ENCODE measurements around the gene NUP35.

Gene NUP35

GRCh38 chr2:183204397-183204796 is 80.2 kb downstream of the NUP35 start:
- H3K4me3 ChIP-seq (replicated peaks; ENCODE audit: low read depth, low read length): no peak overlapping the region
- TF ChIP-seq CTCF (IDR thresholded peaks at IDR 0.05; ENCODE audit: low read depth, low read length, missing control alignments): no peak
- DNase-seq (ENCODE audit: extremely low read depth, low read depth): no peak

DNA sequence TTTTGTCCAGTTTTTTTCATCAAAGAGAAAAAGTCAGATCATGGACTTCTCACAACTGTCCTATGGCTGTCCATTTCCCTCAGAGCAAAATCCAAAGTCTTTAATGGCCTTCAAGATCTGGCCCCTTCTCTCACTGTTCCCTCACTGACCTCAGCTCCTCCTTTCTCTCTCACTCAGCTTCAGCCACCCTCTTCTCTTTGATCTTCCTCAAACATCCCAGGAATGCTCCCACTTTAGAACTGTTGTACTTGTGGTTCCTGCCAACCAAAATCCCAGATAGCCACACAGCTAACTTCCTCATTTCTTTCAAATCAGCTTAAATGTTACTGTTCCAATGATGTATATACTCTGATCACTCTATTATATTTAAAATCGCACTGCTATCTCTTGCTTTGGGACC is 82.9 kb downstream of the NUP35 start:
- DNase-seq (ENCODE audit: extremely low read depth, low read depth): no peak
- H3K4me3 ChIP-seq (replicated peaks; ENCODE audit: low read depth, low read length): no peak overlapping the region
- TF ChIP-seq CTCF (IDR thresholded peaks at IDR 0.05; ENCODE audit: low read depth, low read length, missing control alignments): no peak

DNA sequence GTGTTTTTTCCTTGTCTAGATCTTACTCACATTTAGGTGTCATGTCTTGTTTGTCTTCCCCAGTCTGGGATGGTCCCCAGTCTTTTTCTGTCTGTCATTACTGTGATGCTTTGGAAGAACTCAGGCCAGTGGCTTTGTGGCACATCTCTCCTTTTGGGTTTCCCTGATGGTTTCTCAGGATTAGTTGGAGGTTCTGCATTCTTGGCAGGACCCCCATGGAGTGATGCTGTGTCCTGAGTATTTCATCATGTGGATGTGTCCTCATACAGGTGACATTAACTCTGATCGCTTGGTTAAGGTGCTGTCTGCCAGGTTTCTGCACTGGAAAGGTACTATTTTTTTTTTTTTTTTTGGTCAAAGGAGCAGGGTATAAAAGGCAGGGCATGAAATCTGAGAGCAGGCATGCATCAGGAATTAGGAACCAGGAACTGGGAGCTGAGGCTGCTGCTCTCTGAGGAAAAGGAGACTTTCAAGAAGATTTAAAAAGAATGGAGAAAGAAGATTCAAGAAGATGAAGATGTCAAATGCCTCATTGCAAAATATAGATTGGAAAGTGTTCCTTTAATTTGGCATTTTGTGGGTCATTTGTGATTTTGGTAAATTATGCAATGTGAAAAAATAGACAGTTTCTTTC is 85.3 kb downstream of the NUP35 start:
- no peak for DNase-seq (ENCODE audit: extremely low read depth, low read depth)
- TF ChIP-seq CTCF (IDR thresholded peaks at IDR 0.05; ENCODE audit: low read depth, low read length, missing control alignments): no peak
- no peak overlapping the region for H3K4me3 ChIP-seq (replicated peaks; ENCODE audit: low read depth, low read length)
